ENCODE data around the gene NFATC2IP. TPM values are rescaled to one million over a fixed set of nuclear protein-coding genes. Genes with fewer than 3 reads are reported as not detected.

Gene NFATC2IP
- total and polyA plus RNA-seq, 9 of the 15 experiments (the other 6 are each of a cell fraction or from before 2014, with no cell fraction given) = 15.6 to 106 (median 46.9) TPM

GRCh38 chr16:28935924-28936783, 14.6 kb upstream of the NFATC2IP start (continued):
- TF ChIP-seq, protein P1, sequence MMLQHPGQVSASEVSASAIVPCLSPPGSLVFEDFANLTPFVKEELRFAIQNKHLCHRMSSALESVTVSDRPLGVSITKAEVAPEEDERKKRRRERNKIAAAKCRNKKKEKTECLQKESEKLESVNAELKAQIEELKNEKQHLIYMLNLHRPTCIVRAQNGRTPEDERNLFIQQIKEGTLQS (IDR thresholded peaks at IDR 0.05) = no peak
- TF ChIP-seq, protein P1 (CRISPR knock-in tag; conservative IDR thresholded peaks at IDR 0.05) = 0 out of 2 replicates have a peak, but pooled peaks have one; percentile 41
- peak; percentile 75 for TF ChIP-seq MYC (IDR thresholded peaks at IDR 0.05; ENCODE audit: low read depth, low read length)
- TF ChIP-seq MYC (CRISPR knock-in tag; IDR thresholded peaks at IDR 0.05; ENCODE audit: borderline replicate concordance, low read depth) = no peak
- no peak for TF ChIP-seq GATAD2A (IDR thresholded peaks at IDR 0.05)
- TF ChIP-seq NELFE (IDR thresholded peaks at IDR 0.05; ENCODE audit: insufficient read depth, insufficient read length) = no peak
- TF ChIP-seq PCBP1 (IDR thresholded peaks at IDR 0.05; ENCODE audit: low read depth, low read length, poor library complexity, severe bottlenecking) = no peak
- TF ChIP-seq ZNF174 (CRISPR knock-in tag; IDR thresholded peaks at IDR 0.05) = no peak
- TF ChIP-seq SMAD1 (IDR thresholded peaks at IDR 0.05; ENCODE audit: low read depth, low read length, partially characterized antibody) = no peak
- TF ChIP-seq ZNF263 (CRISPR knock-in tag; IDR thresholded peaks at IDR 0.05; ENCODE audit: borderline replicate concordance) = no peak
- TF ChIP-seq FOXA1 (IDR thresholded peaks at IDR 0.05; ENCODE audit: borderline replicate concordance) = no peak
- no peak for TF ChIP-seq PTRF (tag; IDR thresholded peaks at IDR 0.05)
- TF ChIP-seq ZNF217 (CRISPR knock-in tag; IDR thresholded peaks at IDR 0.05) = no peak
- TF ChIP-seq, protein P2, sequence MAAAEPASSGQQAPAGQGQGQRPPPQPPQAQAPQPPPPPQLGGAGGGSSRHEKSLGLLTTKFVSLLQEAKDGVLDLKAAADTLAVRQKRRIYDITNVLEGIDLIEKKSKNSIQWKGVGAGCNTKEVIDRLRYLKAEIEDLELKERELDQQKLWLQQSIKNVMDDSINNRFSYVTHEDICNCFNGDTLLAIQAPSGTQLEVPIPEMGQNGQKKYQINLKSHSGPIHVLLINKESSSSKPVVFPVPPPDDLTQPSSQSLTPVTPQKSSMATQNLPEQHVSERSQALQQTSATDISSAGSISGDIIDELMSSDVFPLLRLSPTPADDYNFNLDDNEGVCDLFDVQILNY (CRISPR knock-in tag; IDR thresholded peaks at IDR 0.05) = 0 out of 2 replicates have a peak, but pooled peaks have one; percentile 37
- no peak for TF ChIP-seq MIER1 (IDR thresholded peaks at IDR 0.05; ENCODE audit: low read depth)
- no peak for TF ChIP-seq SREBF2 (CRISPR knock-in tag; IDR thresholded peaks at IDR 0.05)
- TF ChIP-seq SRSF9 (IDR thresholded peaks at IDR 0.05; ENCODE audit: borderline replicate concordance, low read depth, low read length) = no peak
- TF ChIP-seq KDM1A (IDR thresholded peaks at IDR 0.05) = 0 out of 4 replicates have a peak, but pooled peaks of 1 of the 2 experiments have one; percentile 27
- TF ChIP-seq, protein P3, sequence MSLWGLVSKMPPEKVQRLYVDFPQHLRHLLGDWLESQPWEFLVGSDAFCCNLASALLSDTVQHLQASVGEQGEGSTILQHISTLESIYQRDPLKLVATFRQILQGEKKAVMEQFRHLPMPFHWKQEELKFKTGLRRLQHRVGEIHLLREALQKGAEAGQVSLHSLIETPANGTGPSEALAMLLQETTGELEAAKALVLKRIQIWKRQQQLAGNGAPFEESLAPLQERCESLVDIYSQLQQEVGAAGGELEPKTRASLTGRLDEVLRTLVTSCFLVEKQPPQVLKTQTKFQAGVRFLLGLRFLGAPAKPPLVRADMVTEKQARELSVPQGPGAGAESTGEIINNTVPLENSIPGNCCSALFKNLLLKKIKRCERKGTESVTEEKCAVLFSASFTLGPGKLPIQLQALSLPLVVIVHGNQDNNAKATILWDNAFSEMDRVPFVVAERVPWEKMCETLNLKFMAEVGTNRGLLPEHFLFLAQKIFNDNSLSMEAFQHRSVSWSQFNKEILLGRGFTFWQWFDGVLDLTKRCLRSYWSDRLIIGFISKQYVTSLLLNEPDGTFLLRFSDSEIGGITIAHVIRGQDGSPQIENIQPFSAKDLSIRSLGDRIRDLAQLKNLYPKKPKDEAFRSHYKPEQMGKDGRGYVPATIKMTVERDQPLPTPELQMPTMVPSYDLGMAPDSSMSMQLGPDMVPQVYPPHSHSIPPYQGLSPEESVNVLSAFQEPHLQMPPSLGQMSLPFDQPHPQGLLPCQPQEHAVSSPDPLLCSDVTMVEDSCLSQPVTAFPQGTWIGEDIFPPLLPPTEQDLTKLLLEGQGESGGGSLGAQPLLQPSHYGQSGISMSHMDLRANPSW (CRISPR knock-in tag; IDR thresholded peaks at IDR 0.05) = peak; percentile 37
- TF ChIP-seq ZNF445 (CRISPR knock-in tag; IDR thresholded peaks at IDR 0.05; ENCODE audit: low read depth) = no peak
- TF ChIP-seq ESRRA (IDR thresholded peaks at IDR 0.05; ENCODE audit: borderline replicate concordance, low read depth) = peak; percentile 27; the same call in 1 of the 2 replicates
- TF ChIP-seq XRCC5 (IDR thresholded peaks at IDR 0.05; ENCODE audit: low read depth, low read length) = no peak
- peak; percentile 40; the same call in 1 of the 2 replicates for TF ChIP-seq GABPB1 (CRISPR knock-in tag; IDR thresholded peaks at IDR 0.05)
- peak; percentile 51 for TF ChIP-seq CXXC5 (CRISPR knock-in tag; IDR thresholded peaks at IDR 0.05)

Measured in K562 (cell line).